Measurements from ENCODE around the gene ITPRIP.

DNA sequence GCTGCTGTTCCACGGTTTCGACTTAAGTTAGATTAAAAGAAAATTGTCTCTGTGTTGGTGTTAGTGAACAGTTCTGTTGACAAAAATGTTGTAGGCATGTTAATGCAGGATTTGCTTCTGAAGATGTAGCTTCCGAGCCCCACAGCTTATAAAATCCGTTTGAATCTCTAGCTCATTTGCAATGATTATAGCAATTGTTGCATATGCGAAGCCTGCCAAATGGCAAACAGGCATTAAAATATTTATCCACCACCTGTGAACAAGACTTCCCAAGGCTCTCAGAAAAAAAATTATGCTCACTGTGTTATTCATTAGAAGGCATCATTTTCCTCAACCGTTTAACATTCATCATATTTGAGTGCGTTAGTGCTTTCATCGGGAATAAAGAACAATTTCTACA lies 29.6 kb upstream of the ITPRIP start:
- no peak for TF ChIP-seq CTCF (IDR thresholded peaks at IDR 0.05)
- TF ChIP-seq POLR2A (IDR thresholded peaks at IDR 0.05), result no peak

Measured in lower leg skin (tissue), 3 donors.